ENCODE data around the gene OBSCN.
"Not testable (repeated sequence)": the region's sequence is repeated elsewhere in the genome, so short reads cannot be mapped to it uniquely, and the experiment has no call there.

OBSCN gene

DNA sequence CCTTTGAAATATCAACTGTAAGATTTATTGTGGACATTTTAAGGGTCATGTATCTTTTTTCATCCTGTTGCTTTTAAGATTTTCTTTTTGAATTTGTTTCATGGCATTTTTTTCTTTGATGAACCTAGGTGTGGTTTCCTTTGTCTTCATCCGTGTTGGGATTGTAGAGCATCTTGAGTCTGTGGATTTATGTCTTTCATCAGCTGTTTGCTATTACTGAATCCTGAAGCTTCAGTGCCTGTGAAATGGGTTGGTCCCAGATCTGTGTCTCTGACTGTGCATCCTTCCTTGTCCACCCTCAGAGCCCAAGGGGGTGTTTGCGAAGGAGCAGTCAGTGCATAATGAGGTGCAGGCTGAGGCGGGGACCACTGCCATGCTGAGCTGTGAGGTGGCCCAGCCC lies 37.3 kb downstream of the OBSCN start:
- DNase-seq (ENCODE audit: extremely low read depth, low read depth): no peak
- TF ChIP-seq, protein P1, sequence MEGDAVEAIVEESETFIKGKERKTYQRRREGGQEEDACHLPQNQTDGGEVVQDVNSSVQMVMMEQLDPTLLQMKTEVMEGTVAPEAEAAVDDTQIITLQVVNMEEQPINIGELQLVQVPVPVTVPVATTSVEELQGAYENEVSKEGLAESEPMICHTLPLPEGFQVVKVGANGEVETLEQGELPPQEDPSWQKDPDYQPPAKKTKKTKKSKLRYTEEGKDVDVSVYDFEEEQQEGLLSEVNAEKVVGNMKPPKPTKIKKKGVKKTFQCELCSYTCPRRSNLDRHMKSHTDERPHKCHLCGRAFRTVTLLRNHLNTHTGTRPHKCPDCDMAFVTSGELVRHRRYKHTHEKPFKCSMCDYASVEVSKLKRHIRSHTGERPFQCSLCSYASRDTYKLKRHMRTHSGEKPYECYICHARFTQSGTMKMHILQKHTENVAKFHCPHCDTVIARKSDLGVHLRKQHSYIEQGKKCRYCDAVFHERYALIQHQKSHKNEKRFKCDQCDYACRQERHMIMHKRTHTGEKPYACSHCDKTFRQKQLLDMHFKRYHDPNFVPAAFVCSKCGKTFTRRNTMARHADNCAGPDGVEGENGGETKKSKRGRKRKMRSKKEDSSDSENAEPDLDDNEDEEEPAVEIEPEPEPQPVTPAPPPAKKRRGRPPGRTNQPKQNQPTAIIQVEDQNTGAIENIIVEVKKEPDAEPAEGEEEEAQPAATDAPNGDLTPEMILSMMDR (IDR thresholded peaks at IDR 0.05; ENCODE audit: low read depth, low read length): no peak

DNA sequence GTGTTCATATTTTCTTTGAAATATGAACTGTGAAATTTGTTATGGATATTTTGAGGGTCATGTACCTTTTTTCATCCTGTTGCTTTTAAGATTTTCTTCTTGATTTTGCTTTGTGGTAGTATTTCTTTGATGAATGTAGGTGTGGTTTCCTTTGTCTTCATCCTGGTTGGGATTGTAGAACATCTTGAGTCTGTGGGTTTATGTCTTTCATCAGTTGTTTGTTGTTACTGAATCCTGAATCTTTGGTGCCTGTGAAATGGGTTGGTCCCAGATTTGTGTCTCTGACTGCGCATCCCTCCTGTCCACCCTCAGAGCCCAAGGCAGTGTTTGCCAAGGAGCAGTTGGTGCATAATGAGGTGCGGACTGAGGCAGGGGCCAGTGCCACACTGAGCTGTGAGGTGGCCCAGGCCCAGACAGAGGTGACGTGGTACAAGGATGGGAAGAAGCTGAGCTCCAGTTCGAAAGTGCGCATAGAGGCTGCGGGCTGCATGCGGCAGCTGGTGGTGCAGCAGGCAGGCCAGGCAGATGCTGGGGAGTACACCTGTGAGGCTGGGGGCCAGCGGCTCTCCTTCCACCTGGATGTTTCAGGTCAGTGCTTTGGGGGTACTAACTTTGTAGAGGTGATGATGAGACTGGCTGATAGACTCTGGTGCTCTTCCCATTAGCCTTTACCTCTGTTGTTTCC lies 38.5 kb downstream of the OBSCN start:
- DNase-seq (ENCODE audit: extremely low read depth, low read depth): no peak
- TF ChIP-seq, protein P1 (IDR thresholded peaks at IDR 0.05; ENCODE audit: low read depth, low read length): no peak

DNA sequence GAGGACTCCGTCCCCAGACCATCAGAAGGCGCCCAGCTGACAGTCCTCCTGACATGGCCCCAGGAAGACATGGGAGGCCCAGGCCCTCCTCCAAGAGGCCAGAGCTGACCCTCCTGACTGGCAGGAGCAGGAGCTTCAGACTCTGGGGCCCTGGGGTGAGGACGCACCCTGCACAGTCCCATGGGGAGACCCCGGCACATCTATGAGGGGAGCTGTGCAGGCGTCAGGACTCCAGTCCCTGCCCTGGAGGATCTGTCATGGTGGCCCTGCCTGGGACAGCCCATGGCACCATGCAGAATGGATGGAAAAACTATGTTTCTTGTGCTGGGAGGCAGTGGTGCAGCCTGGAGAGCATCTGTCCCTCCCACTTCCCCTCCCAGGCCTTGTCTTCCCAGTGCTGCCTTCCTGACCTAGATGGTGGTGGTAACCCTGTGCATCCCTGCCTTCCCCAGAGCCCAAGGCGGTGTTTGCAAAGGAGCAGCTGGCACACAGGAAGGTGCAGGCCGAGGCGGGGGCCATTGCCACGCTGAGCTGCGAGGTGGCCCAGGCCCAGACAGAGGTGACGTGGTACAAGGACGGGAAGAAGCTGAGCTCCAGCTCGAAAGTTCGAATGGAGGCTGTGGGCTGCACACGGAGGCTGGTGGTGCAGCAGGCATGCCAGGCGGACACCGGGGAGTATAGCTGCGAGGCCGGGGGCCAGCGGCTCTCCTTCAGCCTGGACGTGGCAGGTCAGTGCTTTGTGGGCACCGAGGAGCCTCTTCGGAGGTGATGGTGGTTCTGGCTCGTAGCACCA lies 41.9 kb downstream of the OBSCN start:
- TF ChIP-seq, protein P1 (IDR thresholded peaks at IDR 0.05; ENCODE audit: low read depth, low read length): no peak

DNA sequence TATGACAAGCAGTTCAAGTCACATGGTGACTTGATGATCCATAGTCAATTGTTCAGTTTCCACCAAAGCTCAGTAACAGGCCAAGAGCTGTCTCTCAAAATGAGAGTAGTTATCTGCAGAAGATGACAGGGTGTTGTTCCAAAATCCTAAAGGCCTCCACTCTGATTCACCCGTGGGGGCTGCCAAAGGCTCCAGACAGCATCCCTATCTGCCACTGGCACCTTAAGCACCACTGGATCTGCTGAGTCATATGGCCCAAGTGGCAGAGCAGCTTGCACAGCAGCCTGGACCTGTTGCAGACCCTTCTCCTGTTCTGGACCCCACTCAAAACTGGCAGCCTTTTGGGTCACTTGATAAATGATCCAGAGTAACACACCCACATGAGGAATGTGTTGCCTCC lies 44.6 kb downstream of the OBSCN start:
- DNase-seq (ENCODE audit: extremely low read depth, low read depth): not testable (repeated sequence)

More for the DNA sequence above, 41.9 kb downstream of the OBSCN start:
- no peak for DNase-seq (ENCODE audit: extremely low read depth, low read depth)

DNA sequence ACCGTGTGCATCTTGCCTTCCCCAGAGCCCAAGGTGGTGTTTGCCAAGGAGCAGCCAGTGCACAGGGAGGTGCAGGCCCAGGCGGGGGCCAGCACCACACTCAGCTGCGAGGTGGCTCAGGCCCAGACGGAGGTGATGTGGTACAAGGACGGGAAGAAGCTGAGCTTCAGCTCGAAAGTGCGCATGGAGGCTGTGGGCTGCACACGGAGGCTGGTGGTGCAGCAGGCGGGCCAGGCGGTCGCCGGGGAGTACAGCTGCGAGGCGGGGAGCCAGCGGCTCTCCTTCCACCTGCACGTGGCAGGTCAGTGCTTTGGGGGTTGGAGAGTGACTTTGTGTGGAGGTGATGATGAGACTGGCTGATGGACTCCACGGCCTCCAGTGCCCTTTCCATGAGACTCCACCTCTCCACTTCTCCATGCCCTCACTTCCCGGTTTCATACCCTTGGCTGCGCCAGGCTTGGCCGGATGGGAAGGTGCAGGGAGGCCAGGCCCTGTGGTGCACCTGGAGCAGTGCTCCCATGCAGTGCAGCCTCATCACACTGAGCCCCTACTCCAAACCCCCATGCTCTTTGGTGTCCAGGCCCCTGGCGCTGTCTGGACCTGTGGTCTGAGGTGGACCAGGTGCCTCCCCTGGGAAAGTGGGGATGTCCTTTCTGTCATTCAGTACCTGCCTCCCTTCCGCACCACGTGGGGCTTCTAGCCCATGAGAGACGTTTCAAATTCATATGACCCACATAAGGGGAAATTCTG lies 49.0 kb downstream of the OBSCN start:
- DNase-seq (ENCODE audit: extremely low read depth, low read depth): no peak
- TF ChIP-seq, protein P1 (IDR thresholded peaks at IDR 0.05; ENCODE audit: low read depth, low read length): no peak

DNA sequence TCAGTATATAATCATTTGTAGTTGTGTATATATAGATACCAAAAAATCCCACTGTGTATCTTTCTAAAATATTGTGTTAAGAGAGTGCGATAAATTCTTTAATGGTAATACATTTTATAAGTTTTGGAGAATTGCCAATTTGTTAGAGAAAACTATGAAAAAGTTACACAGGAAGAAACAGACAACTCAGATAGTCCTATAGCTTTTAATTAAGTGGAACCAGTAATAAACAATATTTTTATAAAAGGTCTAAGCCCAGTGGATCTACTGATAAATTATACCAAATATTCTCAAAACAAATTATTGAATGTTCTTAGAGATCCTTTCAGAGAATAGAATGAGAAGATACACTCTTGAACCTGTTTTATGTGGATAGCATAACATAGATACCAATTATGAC lies 50.6 kb downstream of the OBSCN start:
- TF ChIP-seq, protein P1 (IDR thresholded peaks at IDR 0.05; ENCODE audit: low read depth, low read length): no peak

DNA sequence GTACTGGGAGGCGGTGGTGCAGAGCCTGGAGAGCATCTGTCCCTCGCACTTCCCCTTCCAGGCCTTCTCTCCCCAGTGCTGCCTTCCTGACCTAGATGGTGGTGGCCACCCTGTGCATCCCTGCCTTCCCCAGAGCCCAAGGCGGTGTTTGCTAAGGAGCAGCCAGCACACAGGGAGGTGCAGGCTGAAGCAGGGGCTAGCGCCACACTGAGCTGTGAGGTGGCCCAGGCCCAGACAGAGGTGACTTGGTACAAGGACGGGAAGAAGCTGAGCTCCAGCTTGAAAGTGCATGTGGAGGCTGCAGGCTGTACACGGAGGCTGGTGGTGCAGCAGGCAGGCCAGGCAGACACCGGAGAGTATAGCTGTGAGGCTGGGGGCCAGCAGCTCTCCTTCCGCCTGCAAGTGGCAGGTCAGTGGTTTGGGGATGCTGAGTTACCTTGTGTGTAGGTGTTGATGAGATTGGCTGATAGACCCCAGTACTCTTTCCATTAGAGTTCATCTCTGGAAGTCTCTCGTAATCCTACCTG lies 51.6 kb downstream of the OBSCN start:
- TF ChIP-seq, protein P1 (IDR thresholded peaks at IDR 0.05; ENCODE audit: low read depth, low read length): no peak

More for the DNA sequence above, 50.6 kb downstream of the OBSCN start:
- no peak for DNase-seq (ENCODE audit: extremely low read depth, low read depth)

More for the DNA sequence above, 51.6 kb downstream of the OBSCN start:
- no peak for DNase-seq (ENCODE audit: extremely low read depth, low read depth)
